Smooth muscle cell of trachea (primary cell): ENCODE results near the gene FAM174A. TPM values are rescaled to one million over a fixed set of nuclear protein-coding genes. Genes with fewer than 3 reads are reported as not detected.

ENCODE experiments used
- total RNA-seq: library from RNA; depleted of rRNA; stranded (reverse); fragments of >200 nt; gene quantifications from 2 replicates; pipeline ENCODE4 v1.2.1, GENCODE V29; 2014

Gene FAM174A
- 19.2 and 23.8 TPM in 2 replicates for total RNA-seq

GRCh38 chr5:100535060-100536005 lies at the start of gene FAM174A:
Gene FAM174A, plus strand, starts transcription at chr5:100535374. Its CDS starts 157 bp downstream, at chr5:100535531.

